Measurements from ENCODE around the gene WNK1.
"Not testable (repeated sequence)": the region's sequence is repeated elsewhere in the genome, so short reads cannot be mapped to it uniquely, and the experiment has no call there.

The WNK1 gene

GRCh38 chr12:749751-750270, 2.6 kb upstream of the WNK1 start:
- DNase-seq: peak in 1 of 5 experiments; percentile 23

GRCh38 chr12:750366-751191, 1.8 kb upstream of the WNK1 start:
- DNase-seq: no peak

- peak; percentile 46 to 97 (median 77) for DNase-seq
These were observed 984 bp upstream of the WNK1 start for GRCh38 chr12:751192-751998.

- peak; percentile 13 to 72 (median 27) for DNase-seq
These were observed 574 bp downstream of the WNK1 start for GRCh38 chr12:752695-753610.

GRCh38 chr12:753611-754472, 1.5 kb downstream of the WNK1 start:
- peak; percentile 21 to 56 (median 38) for DNase-seq

- peak in 2 of 5 experiments; percentile 11 to 24 for DNase-seq
These were observed 2.1 kb downstream of the WNK1 start for GRCh38 chr12:754473-754820.

- DNase-seq: peak in 3 of 5 experiments; percentile 15 to 86 (median 47)
These were observed 2.6 kb downstream of the WNK1 start for GRCh38 chr12:754851-755562.

GRCh38 chr12:759628-760027, 7.2 kb downstream of the WNK1 start:
- DNase-seq: peak in 1 of 5 experiments; percentile 73

- DNase-seq: peak in 1 of 5 experiments; percentile 22
These were observed 8.9 kb downstream of the WNK1 start for GRCh38 chr12:761256-761655.

- no peak for DNase-seq
These were observed 13.5 kb downstream of the WNK1 start for GRCh38 chr12:765840-766239.

- no peak for DNase-seq
These were observed 16.1 kb downstream of the WNK1 start for GRCh38 chr12:768434-768833.

GRCh38 chr12:770479-770878, 18.1 kb downstream of the WNK1 start:
- DNase-seq: peak in 1 of 5 experiments; percentile 33

GRCh38 chr12:772056-772697, 19.8 kb downstream of the WNK1 start:
- no peak for DNase-seq

- DNase-seq: no peak
These were observed 21.8 kb downstream of the WNK1 start for GRCh38 chr12:774051-774614.

- DNase-seq: not testable (repeated sequence)
These were observed 23.8 kb downstream of the WNK1 start for GRCh38 chr12:775973-776771.

- not testable (repeated sequence) for DNase-seq
These were observed 24.5 kb downstream of the WNK1 start for GRCh38 chr12:776772-777373.

GRCh38 chr12:777550-778047, 25.2 kb downstream of the WNK1 start:
- no peak for DNase-seq

GRCh38 chr12:778615-779014, 26.2 kb downstream of the WNK1 start:
- DNase-seq: no peak
